ENCODE data around the gene PLA2G4F. TPM values are rescaled to one million over a fixed set of nuclear protein-coding genes. Genes with fewer than 3 reads are reported as not detected.

The PLA2G4F gene
- total RNA-seq, 1 experiment from 2014 or later = 0.05 TPM

GRCh38 chr15:42184736-42185135 lies 28.3 kb upstream of the PLA2G4F start:
- ATAC-seq (no peak), DNase-seq (ENCODE audit: low read depth, low spot score) (no peak)
- ChIA-PET POLR2A (no interaction called here), RAD21 (ENCODE audit: low non-redundant PET in 1 of 2, low total read pairs in 2 of 2, uncharacterized antibody in 2 of 2, unreplicated experiment in 2 of 2) (no interaction called here), CTCF (no interaction called here)
- no peaks in the 10 kb centered on the region for H3K9me3 ChIP-seq (ENCODE audit: control insufficient read depth in 1 of 2, insufficient read depth in 1 of 2, low read depth in 1 of 2, low read length in 2 of 2)
- no peak overlapping the region for H2AFZ ChIP-seq (ENCODE audit: low read depth, low read length, poor library complexity, severe bottlenecking)
- no peak overlapping the region for H3K27ac ChIP-seq (ENCODE audit: low read depth, low read length)
- no peak overlapping the region for H3K4me3 ChIP-seq (replicated peaks in 1 of 2; ENCODE audit: low read depth in 1 of 2, low read length in 2 of 2)
- no peaks in the 10 kb centered on the region for H3K4me1 ChIP-seq (ENCODE audit: control insufficient read depth in 1 of 2, insufficient read depth in 2 of 2, low read length in 2 of 2)
- no TSS peak for BruUV-seq (replicated peaks)
- no peaks in the 10 kb centered on the region for H3K27me3 ChIP-seq (ENCODE audit: insufficient read depth, low read length)
- no peaks in the 10 kb centered on the region for H4K20me1 ChIP-seq (ENCODE audit: insufficient read depth)
- H3K4me2 ChIP-seq (ENCODE audit: low read length) = no peak overlapping the region
- H3K9ac ChIP-seq (ENCODE audit: low read length) = no peak overlapping the region
- H3K36me3 ChIP-seq (ENCODE audit: control insufficient read depth in 1 of 2, insufficient read depth in 2 of 2, low read length in 2 of 2) = peaks cover 11 to 23% of the 10 kb centered on the region in 2 experiments; a peak in 3 of 4 replicates
- H3K9me2 ChIP-seq (ENCODE audit: insufficient read depth) = no peaks in the 10 kb centered on the region
- intact Hi-C loops (cut with micrococcal nuclease) = no loop called here
- H3K79me2 ChIP-seq (ENCODE audit: insufficient read depth, low read length) = no peaks in the 10 kb centered on the region
- TF ChIP-seq SRF (IDR thresholded peaks at IDR 0.05; ENCODE audit: low read depth) (no peak), EZH2phosphoT487 (IDR thresholded peaks at IDR 0.05; ENCODE audit: borderline replicate concordance) (no peak), SP1 (IDR thresholded peaks at IDR 0.05; ENCODE audit: low read depth) (no peak), POLR2A (IDR thresholded peaks at IDR 0.05; ENCODE audit: borderline replicate concordance, extremely low read depth, insufficient read depth, insufficient read length) (no peak), SIN3A (IDR thresholded peaks at IDR 0.05; ENCODE audit: low read depth) (no peak), TCF7L2 (IDR thresholded peaks at IDR 0.05; ENCODE audit: borderline replicate concordance, extremely low read depth, insufficient read depth, insufficient read length) (no peak), JUND (IDR thresholded peaks at IDR 0.05) (no peak)
- TF ChIP-seq, protein P1, sequence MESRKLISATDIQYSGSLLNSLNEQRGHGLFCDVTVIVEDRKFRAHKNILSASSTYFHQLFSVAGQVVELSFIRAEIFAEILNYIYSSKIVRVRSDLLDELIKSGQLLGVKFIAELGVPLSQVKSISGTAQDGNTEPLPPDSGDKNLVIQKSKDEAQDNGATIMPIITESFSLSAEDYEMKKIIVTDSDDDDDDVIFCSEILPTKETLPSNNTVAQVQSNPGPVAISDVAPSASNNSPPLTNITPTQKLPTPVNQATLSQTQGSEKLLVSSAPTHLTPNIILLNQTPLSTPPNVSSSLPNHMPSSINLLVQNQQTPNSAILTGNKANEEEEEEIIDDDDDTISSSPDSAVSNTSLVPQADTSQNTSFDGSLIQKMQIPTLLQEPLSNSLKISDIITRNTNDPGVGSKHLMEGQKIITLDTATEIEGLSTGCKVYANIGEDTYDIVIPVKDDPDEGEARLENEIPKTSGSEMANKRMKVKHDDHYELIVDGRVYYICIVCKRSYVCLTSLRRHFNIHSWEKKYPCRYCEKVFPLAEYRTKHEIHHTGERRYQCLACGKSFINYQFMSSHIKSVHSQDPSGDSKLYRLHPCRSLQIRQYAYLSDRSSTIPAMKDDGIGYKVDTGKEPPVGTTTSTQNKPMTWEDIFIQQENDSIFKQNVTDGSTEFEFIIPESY (IDR thresholded peaks at IDR 0.05; ENCODE audit: extremely low read depth, insufficient replicate concordance, low read length) = no peak

GRCh38 chr15:42184296-42184695 lies 27.9 kb upstream of the PLA2G4F start:
- ATAC-seq (no peak), DNase-seq (ENCODE audit: low read depth, low spot score) (no peak)
- H3K4me1 ChIP-seq (ENCODE audit: control insufficient read depth in 1 of 2, insufficient read depth in 2 of 2, low read length in 2 of 2) = no peaks in the 10 kb centered on the region
- H3K27ac ChIP-seq (ENCODE audit: low read depth, low read length) = no peak overlapping the region
- ChIA-PET CTCF (no interaction called here), RAD21 (ENCODE audit: low non-redundant PET in 1 of 2, low total read pairs in 2 of 2, uncharacterized antibody in 2 of 2, unreplicated experiment in 2 of 2) (no interaction called here), POLR2A (no interaction called here)
- no peak overlapping the region for H2AFZ ChIP-seq (ENCODE audit: low read depth, low read length, poor library complexity, severe bottlenecking)
- no peaks in the 10 kb centered on the region for H3K79me2 ChIP-seq (ENCODE audit: insufficient read depth, low read length)
- intact Hi-C loops (cut with micrococcal nuclease) = no loop called here
- H3K9me2 ChIP-seq (ENCODE audit: insufficient read depth) = no peaks in the 10 kb centered on the region
- BruUV-seq (replicated peaks) = no TSS peak
- peaks cover 11 to 23% of the 10 kb centered on the region in 2 experiments; a peak in 3 of 4 replicates for H3K36me3 ChIP-seq (ENCODE audit: control insufficient read depth in 1 of 2, insufficient read depth in 2 of 2, low read length in 2 of 2)
- H3K9me3 ChIP-seq (ENCODE audit: control insufficient read depth in 1 of 2, insufficient read depth in 1 of 2, low read depth in 1 of 2, low read length in 2 of 2) = no peaks in the 10 kb centered on the region
- no peak overlapping the region for H3K4me2 ChIP-seq (ENCODE audit: low read length)
- no peak overlapping the region for H3K9ac ChIP-seq (ENCODE audit: low read length)
- TF ChIP-seq CEBPB (IDR thresholded peaks at IDR 0.05; ENCODE audit: low read depth) (no peak), RAD21 (IDR thresholded peaks at IDR 0.05; ENCODE audit: low read depth) (no peak), YY1 (IDR thresholded peaks at IDR 0.05; ENCODE audit: extremely low read depth, insufficient replicate concordance, low read depth, low read length) (no peak), ZFX (IDR thresholded peaks at IDR 0.05) (no peak), EGR1 (IDR thresholded peaks at IDR 0.05; ENCODE audit: low read depth) (no peak), SP1 (IDR thresholded peaks at IDR 0.05; ENCODE audit: low read depth) (no peak)
- TF ChIP-seq, protein P2, sequence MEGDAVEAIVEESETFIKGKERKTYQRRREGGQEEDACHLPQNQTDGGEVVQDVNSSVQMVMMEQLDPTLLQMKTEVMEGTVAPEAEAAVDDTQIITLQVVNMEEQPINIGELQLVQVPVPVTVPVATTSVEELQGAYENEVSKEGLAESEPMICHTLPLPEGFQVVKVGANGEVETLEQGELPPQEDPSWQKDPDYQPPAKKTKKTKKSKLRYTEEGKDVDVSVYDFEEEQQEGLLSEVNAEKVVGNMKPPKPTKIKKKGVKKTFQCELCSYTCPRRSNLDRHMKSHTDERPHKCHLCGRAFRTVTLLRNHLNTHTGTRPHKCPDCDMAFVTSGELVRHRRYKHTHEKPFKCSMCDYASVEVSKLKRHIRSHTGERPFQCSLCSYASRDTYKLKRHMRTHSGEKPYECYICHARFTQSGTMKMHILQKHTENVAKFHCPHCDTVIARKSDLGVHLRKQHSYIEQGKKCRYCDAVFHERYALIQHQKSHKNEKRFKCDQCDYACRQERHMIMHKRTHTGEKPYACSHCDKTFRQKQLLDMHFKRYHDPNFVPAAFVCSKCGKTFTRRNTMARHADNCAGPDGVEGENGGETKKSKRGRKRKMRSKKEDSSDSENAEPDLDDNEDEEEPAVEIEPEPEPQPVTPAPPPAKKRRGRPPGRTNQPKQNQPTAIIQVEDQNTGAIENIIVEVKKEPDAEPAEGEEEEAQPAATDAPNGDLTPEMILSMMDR (IDR thresholded peaks at IDR 0.05 in 2 of 3, conservative IDR thresholded peaks at IDR 0.05 in 1 of 3; ENCODE audit: borderline replicate concordance in 1 of 3, insufficient read depth in 1 of 3, low read depth in 2 of 3, low read length in 2 of 3) = no peak
- TF ChIP-seq, protein P3, sequence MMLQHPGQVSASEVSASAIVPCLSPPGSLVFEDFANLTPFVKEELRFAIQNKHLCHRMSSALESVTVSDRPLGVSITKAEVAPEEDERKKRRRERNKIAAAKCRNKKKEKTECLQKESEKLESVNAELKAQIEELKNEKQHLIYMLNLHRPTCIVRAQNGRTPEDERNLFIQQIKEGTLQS (IDR thresholded peaks at IDR 0.05) = no peak
- no peak overlapping the region for H3K4me3 ChIP-seq (replicated peaks in 1 of 2; ENCODE audit: low read depth in 1 of 2, low read length in 2 of 2)
- H3K27me3 ChIP-seq (ENCODE audit: insufficient read depth, low read length) = no peaks in the 10 kb centered on the region
- no peaks in the 10 kb centered on the region for H4K20me1 ChIP-seq (ENCODE audit: insufficient read depth)

All from HCT116 (cell line).